IPS-NIHi7 (cell line): ENCODE results near the gene CHPF2.

Experiments
- DNase-seq: peaks from one replicate; pipeline ENCODE4 v3.0.0; 2012; ENCODE audit warnings: mixed read lengths; ENCODE audit errors: extremely low spot score

CHPF2 gene

DNA sequence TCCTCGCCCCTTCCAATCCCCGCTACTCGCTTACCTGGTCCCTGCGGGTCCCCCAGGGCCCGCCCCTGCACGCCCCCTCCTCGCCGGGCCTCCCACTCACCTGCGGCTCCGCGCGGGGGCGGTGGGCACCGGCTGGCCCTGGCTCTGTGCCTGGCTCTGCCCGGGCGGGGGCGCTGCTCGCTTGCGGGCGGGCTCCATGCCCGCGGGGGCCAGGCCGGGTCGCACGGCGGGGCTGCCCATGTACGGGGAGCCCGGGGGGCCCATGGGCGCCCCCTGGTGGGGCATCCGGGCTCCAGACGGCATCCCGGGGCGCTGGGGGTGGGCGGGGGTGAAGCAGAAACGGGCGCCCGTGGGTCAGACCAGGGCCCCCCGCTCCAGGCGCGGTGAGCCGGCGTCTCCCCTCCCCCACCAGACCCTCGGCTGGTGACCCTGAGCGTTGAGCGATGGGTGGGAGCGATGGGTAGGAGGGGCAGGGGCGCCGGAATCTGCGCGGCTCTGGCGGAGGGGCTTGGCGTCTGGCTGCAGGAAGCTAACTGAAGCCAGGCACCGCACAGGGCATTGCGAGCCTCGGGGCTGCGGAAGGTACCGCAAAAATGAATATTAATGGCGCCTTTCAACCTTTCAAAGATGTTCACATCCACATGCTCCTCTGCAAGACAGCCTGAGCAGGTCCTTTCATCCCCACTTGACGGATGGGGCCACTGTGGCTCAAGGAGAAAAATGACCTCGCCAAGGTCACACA, 13.2 kb downstream of the CHPF2 start:
- DNase-seq, result peak; percentile 82

DNA sequence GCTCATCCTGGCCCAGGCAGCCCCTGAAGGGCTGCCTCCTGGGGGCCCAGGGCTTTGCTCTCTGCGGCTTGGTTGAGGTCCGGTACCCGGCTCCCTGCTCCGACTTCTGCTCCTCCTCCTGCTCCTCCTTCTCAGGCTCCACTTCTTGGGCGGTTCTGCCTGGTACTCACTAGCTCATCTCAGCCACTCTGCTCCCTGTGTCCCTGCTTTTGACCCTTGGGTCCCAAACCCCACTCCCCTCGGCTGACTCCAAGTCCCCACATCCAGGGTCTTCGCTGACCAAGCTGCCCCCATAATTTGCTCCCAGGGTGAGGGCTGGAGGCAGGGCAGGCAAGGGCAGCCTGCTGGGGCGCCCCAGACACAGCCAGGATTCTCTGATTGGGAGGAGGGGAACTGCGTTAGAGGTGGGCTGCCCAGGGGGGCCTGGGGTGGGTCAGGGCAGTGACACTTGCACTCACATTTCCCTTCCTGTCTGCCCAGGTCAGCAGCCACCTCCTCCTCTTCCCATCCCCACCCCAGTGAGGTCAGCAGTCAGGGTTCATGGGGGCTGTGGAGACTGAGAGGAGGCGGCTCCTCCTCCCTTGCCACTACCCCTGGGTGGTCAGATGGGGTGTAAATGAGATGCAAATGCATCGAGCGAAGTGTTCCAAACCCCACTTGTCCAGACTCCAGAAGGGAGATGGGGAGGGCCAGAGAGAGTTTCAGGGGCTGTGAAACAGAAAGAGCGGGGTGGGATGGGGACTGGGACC, 14.0 kb downstream of the CHPF2 start:
- no peak for DNase-seq

DNA sequence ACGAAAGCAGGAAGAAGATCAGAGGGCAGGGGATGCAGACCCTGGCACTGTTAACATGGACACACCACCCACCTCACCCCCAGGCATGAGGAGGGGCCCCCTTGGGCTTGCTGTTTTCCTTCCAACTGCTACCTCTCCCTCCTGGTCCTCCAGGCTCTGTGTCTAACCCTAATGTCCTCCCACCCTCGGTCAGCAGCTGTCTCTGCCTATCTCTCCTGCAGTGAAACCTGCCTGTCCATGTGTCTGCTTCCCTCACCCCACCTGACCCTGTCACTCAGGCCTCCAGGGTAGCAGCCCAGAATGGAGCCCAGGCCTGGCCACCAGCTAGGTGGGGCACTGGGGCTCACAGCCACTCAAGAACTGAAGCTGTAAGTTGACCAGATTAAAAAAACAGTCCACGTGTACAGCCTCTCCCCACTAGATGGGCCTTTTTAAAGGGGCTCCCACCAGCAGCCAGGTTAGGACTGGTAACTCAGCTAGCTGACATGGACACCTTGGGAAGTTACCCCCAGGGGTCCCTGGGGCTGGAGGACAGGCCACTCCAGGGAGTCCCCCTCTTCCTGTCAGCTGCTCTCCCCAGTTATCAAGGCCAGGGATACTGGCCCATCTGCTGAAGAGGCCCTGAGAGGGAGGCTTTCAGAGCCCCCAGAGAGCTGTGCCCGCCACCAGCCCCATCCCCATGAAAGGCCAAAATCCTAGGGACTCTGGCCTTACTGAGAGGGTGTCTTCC, 14.7 kb downstream of the CHPF2 start:
- no peak for DNase-seq

DNA sequence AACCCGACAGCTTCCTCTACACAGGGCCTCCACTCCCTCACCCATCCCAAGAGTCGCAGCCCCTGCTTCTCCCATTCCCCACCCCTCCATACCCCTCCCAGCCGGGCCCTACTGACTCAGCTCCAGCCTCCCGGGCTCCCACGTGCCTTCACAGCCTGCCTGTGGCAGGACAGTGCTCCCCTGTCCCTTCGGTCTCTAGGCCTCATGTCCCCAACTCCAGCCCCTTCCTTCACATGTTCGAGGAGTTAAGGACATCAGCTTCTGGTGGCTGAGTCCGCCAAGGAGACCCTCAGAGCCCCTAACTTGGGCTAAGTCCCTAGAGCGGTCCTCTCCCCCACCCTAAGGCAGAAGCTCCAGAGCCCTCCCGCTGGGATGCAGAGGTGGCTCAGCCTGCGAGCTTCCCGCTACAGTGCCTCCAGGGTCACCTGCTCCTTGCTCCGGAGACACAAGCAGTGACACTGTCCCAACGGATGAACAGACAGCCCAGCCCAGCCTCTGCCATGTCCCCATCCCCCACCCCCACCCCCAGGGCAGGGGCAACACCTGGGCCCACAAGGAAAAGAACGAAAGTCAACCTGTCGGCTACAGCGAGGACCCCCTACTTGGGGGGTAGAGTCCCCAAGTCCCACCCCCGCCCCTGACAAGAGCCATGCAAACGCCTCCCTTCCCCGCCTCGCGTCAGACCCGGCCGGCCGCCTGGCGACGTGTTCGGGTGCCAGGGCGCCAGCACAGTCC, 15.5 kb downstream of the CHPF2 start:
- no peak for DNase-seq

DNA sequence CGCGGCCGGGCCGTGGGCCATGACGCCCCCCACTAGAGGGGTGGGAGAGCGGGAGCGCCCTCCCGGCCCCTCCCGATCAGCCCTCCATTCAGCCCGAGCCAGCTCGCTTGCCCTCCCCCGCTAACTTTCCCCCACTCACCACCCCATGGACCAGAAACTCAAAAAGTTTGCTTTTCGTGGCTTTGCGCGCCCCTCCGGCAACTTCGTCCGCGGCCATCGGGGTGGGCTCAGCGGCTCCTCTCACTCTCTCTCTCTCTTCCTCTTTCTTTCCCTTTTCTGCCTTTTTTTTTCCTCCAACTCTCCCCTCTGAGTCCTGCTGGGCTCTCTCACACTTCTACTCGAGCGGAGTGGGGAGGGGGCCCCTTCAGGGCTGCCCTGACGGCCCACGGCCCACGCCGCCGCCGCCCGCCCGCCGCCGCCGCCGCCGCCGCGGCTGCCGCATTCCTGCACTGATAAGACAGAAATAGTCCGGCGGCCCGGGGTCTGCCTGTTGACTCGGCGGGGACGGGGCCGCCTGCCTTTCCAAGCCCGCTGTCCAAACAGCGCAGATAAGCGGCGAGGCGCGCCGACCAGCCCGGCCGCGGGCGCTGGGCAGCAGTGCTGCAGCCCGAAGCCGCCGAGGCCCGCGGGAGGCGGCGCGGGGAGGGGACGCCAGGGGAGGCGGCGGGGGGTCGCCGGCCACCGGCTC, 16.2 kb downstream of the CHPF2 start, which contains the start of gene SMARCD3:
Gene SMARCD3 (minus strand): TSS at position 349 of the 688 bp plus-strand sequence. CDS start 132 bp downstream, at position 217.
- DNase-seq, result peak; percentile 69

DNA sequence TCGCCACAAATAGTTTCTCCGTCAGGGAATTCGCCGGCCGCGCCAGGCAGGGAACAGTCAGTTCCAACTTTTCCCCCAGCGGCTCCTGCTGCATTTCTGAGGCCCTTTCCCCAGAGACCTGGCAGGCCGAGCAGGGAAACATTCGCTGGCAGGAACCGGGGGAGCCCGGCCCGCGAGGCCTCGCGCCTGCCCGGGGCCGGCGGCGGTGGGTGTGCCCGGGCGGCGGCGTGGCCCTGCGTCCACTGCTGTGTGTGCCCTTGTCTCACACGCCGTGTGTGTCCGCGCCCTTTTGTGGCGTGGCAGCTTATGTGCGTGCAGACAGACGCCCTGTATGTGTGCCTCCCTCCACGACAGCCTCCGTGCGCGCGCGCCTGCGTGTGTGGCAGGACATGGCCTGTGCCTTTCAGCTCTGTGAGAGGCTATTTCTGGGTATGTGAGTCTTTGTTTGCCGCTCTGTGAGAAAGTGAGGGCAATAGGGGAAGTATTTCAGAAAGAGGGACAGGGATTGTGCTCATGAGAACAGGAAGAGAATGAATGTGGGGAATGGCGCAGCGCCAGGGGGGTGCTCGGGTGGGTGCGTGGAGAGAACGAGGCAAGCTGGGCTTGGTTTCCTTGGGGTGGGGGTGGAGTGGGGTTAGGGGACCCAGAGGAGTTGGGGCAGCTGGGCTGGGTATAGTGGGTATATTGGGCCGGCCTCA, 16.9 kb downstream of the CHPF2 start:
- DNase-seq, result no peak

DNA sequence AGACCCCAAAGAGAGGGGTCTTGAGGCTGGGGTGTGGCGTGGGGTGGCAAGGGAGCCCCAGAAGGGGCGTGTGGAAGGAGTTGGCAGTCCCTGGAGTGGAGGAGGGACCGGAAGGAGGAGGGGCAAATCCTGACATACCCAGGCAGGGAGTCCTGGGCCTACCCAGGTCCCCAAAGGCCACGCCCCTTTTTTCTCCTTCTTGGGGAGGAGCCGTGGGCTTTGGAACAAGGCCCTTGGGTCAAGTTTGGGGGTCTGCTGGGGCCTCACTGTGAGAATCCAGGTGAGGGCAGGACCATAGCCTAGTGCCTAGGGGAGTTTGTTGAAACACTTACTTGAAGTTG, 17.4 kb downstream of the CHPF2 start:
- peak; percentile 75 for DNase-seq

DNA sequence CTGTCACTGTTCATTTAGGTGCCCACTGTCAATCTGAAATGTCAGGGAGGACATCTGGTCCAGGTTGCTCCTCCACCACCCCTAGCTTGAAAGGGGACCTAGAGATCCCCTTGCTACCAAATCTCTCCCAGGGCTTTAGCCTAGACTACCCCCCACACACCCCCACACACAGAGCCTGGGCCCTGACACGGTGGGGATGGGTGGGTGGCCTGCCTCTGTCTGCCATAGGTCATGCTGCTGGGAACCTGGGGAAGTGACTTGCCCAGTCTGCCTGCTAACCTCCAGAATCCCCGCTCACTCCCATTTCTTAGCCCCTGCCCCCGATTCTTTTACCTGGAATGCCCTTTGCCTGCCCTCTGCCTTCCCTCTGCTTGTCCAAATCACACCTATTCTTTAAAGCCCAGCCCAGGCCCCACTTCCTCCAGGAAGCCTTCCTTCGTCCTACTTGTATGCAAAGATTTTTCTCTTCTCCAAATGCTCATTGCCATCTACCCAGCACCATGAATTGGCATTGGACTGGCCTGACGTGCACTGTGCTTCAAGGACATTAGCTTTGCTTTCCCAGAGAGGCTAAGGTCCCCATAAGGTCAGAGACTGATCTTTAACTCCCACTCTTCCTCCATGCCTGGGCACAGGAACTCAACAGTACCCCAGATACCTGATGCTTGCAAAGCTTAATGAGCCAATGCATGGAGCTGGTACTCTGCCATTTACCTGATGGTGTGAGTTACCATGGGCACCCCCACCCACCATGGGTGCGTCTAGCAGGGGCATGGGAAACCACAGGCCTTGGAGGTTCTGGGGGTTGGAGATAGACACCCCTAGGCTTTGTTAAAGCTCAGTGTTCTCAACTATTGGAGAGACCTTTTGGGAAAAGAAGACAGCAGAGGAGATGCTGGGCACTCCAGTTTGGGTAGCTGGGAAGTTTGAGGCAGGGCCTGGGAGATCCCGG, 18.2 kb downstream of the CHPF2 start:
- DNase-seq, result no peak

DNA sequence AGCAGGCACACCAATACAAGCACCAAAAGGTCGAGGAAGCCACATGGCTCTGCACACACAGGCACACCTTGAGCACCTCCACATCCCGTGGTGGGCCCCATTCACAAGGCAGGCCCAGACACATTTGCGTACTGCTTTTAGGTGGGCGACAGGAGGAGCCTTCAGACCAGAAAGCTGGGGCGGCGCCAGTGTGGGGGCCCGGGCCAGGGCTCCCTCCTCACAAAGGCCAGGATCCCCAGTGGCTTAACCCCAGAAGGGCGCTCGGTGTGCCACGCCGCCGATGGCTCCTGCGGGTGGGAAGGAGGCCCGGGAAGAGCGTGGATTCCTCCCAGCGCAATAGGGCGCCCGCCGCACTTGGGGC, 19.0 kb downstream of the CHPF2 start:
- DNase-seq, result no peak

DNA sequence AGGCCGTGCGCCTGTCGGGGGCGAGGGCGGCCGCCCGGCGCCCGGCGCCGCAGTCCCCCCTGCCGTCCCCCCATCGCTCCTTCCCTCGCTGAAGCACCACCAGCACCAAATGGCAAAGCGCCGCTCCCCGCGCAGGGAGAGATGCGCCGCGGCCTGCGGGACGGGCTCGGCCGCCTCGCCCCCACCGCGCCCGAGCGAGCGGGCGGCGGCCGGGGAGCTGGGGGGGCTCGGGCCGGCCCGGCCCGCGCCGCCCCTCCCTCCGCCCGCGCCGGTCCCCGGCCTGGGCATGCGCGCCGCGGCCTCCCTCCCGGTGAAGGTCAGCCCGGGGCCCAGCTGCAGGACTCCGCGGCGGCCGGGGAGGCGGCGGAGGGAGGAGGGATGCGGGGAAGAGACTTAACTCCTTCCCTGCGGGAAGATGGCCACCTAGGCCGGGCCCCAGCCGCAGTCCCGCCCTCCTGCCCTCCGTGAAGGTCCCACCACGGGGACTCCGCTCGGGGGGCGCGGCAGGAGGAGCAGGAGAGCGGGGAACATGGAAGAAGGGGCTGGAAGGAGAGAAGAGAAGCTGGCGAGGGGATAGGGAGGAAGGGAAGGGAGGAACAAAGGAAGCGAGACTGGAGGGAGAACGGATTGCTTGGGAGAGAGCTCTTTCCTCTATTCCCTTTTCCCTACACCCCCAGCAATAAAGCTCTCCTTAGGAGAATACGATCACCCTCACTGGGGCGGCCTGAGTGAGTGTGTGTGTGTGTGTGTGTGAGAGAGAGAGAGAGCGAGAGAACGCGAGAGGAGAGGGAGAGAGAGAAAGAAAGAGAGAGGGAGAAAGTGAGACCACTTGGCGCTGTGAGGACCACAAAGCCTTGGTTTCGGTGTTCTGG, 19.6 kb downstream of the CHPF2 start:
- DNase-seq, result peak; percentile 89

DNA sequence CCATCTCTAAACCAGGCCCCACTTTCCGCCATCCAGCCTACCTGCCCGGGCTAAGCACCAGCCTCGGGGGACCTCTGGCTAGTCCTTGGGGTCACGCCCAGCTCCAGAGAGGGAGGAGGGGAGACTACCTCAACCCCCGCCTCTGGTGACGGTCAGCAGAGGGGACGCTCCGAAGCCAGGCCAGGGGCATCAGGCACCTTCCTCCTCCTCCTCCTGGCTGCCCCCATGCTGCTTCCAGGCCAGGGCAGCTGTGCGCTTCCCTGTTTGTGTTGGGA, 20.2 kb downstream of the CHPF2 start:
- no peak for DNase-seq

DNA sequence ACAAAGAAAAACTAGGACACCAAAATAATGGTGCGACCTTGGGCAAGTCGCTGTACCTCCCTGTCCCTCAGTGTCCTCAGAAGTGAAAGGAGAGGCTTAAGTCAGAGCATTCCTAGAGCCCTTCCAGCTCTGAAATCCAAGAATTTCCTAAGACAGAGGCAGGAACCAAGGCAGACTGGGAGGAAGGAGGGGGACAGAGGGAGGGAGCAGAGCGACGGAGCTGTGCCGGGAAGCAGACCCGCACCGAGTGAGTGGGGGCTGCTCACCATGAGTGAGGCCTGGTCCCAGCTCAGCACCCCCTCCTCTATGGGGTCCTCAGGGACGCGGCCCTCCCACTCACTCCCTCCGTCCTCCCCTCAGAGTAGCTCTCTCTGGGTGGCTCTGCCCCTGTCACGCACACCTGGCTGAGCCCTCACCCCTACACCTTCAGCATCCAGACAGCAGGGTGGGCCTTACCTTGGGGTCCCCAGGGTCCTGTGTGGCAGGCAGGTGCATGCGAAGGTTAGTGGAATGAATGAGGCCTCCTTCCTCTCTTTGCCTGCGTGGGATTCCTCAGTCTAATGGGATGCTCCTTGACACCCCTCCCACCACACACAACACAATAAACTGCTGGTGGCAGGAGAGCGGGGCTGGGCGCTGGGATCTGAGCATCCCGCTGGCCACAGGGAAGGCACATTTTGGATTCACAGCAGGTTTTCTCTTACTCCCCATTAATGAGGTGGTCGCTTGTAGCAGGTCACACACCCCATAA, 20.9 kb downstream of the CHPF2 start:
- peak; percentile 59 for DNase-seq

DNA sequence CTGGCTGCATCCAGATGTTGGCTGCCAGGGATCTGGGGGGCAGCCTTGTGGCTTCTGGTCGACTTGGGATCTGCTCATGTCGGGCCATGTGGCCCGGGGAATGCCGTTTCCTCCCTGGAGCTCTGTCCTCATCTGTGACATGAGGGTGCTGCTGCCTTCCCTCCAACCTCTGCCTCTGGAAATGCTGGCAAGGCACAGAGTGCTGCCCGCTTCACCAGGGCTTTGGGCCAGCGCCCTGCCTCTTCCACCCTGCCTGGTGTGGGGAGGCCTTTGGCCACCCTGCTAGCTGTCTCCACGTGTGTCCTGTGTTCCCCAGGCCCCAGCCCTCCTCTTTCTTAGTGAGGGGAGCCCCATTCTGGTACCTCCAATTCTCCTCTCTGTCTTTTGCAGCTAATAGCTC, 22.0 kb downstream of the CHPF2 start:
- no peak for DNase-seq

DNA sequence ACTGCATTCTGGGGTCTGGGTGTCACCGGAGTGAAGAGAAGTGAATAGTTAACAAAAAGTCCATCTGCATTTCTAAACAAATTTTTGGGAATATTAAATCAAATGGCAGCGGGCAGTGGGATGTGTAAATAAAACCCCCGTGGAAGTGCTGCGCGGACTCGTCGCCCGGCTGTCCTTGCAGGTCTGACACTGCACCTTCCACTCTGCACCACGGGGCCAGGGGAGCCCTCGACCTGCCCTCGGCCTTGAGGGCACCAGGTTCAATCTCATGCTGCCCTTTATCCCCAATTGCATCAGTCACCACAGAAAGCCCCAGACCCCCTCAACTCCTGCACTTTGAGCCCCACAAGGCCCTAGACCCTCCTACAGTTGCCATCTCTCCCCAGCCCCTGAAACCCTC, 22.6 kb downstream of the CHPF2 start:
- DNase-seq, result no peak

DNA sequence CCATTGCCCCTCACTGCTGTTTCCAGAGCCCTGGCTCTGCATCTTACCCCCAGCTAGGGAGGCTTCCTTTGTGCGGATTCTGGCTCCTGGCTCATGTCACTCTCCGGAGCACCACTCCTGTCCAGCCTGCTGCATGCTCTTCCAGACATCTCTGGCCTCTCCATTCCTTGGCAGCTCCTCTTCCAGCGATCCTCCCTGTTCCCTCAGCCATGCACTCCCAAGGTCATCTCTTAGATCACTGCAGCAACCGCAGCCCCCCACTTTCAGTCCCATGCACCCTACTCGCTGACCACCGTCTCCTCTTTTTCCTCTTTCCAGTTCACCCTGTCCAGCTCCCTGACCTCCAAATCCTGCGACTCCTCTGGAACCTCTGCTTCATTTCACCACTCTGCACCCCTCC, 23.1 kb downstream of the CHPF2 start:
- no peak for DNase-seq

DNA sequence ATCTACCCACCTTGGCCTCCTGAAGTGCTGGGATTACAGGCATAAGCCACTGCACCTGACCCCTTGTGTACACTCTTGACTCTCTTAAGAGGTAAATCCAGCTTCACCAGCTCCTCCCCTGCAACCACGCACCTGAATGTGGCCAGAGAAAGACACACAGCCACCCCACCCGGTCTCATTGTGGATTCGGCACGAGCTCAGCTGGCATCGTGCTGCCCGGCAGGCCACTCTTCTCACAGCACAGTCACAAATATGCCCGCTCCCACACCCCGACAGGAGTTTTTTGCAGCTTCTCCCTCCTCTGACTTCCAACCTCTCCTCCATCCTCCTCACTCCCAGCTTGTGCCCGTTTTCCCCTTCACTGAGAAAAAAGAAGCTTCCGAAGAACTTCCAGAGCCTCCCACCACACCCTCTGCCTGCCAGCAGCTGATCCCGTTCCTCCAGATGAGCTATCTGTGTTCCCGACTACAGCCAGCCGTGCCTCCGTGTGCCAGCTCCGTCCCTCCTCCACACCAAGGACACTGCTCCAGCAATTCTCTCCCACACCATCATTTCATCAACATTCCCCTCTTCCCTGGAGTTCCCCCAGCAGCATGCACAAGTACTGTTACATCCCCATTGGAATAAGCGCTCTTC, 24.2 kb downstream of the CHPF2 start:
- no peak for DNase-seq

DNA sequence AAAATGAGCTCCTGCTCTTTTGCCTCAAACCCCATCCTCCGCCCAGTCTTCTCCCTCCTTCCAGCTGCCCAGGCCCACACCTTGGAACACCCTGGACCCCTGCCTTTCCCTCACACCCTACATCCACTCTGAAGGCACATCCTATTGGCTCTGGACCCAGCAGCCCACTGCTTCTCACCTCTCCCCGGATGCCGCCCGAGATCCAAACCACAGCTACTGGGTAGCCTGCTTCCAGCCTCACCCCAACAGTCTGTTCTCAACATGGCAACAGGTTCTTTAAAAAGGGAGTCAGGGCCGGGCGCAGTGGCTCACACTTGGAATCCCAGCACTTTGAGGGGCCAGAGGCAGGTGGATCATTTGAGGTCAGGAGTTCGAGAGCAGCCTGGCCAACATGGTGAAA, 25.7 kb downstream of the CHPF2 start:
- no peak for DNase-seq

DNA sequence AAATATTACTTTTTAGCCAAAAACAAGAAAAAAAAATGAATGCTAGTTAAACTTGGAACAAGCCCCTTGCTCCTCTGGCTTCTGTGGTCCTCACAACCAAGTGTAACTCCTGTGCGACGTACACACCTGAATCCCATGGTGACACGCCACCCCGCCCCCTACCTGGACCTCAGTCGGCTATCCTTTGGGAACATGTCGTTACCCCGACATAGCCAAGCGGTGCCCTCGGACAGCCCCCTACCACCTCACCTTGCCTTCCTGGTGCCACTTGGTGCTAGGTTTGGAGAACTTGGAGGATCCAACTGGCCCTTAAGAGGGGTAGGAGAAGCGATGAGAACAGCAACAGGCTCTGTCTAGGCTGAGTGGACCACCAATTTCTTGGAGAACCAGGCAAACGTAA, 28.2 kb downstream of the CHPF2 start:
- no peak for DNase-seq
